Retina (tissue), 1 donor: Measurements from ENCODE around the gene PHLDA1.
A peak's percentile ranks its signal among the peaks of the same experiment; 100 is the strongest.

Experiments used
- DNase-seq: peaks from one replicate; pipeline ENCODE4 v3.0.0-alpha.2; 2016

PHLDA1 gene

DNA sequence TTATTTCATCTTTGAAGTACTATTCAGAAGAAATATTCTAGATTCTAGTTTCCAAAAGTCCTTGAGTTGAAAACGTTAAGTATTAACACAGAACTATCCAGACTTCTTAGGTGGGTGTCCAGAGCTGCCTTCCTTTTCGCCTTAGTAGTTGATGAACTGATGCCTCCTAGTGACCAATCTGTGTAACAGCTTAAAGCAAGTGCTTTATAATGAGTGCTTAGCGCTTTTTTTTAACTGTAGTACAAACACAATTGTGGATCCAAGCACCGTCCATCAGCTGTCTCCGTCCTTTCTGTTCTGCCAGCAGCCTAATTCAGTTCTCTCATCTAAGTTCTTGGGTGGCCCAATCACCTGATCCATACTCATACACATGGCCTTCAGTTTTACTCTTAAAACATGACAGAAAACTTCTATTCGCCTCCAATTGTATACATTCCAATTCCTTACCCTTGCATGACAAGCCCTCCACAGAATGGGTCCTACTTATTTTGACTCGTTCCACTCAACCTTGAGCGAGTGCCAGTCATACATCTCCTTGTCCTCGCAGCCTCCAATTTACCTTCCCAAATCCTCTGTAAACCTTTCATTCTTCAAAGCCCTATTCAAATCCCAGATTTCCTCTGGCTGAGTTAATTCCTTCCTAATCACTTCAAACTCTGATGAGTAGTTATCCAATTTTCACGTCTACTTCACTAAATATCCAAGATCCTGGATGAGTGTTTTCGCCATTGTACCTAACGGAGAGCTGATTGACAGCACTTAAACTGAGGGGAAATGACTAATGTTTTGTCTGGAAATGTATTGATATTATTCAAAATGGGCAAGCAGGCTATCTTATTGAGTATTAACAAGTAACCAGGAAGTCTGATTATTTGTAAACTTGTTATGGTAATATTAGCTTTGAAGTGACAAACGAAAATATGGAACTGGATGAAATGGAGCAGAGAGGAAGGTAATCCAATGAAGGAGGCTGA is 5.8 kb upstream of the PHLDA1 start:
- peak; percentile 59 for DNase-seq

DNA sequence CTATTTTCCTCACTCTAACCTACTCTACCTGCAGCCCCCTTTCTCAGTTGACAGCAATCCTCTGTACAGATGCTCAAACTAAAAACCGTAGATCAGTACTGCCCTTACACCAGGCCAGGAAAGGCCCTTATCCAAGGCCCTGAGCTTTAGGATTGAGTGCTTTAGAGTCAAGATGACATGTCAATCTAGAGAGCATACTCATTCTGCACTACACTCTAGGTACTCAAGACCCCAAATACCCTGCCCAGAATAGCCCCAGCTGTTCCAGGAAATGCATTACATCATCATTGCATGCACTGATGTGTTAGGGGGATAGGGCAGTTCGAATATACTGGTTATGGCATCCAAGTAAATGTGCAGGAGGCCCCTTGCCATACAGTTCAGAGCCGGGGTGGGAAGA is 3.5 kb upstream of the PHLDA1 start:
- DNase-seq: no peak

- no peak for DNase-seq
Observed at GRCh38 chr12:76033081-76034011, 1.8 kb upstream of the PHLDA1 start.

DNA sequence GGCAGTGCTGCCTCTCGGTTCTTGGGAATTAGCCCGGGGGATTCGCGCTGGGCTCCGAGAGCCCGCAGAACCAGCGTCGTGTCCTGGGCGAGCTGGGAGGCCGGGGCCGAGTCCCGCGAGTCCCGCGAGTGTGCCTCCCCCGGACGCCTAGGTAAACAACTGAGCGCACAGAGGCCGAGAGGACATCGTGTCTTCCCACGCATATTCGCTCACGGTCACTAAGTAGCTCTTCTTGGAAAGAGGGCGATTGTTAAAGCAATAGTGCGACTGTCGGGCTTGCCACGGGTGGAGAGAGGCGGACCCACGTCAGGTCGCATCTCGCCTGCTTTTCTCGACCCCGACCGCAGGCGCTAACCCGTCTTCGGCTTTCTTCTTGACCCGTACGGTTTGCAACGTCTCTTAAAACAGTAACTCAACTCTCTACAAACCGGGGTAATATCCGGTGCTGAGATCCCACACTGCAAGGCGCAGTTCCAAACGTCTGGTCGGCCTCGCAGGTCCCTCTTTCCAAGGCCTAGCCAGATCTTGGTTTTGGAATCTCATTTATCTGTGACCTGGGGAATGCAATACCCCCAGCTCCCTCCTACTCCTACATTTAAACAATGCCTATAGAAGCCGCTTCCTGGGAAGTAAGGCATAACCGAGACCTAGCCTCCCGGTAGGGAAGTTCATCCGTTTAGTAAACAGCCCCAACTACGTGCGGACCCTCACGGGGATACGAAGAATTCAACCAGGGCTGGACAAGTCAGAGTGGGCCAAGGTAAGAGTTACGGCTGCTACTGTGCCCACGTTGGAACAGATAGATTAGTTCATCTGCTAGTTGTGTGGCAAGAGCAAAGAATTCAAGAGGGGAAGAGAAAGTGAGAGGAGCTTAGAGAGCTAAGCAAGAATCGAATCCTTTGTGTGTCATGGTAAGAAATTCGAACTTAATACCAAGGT is 736 bp upstream of the PHLDA1 start:
- no peak for DNase-seq

- DNase-seq: no peak
Observed at GRCh38 chr12:76031081-76031413, 529 bp downstream of the PHLDA1 start.

DNA sequence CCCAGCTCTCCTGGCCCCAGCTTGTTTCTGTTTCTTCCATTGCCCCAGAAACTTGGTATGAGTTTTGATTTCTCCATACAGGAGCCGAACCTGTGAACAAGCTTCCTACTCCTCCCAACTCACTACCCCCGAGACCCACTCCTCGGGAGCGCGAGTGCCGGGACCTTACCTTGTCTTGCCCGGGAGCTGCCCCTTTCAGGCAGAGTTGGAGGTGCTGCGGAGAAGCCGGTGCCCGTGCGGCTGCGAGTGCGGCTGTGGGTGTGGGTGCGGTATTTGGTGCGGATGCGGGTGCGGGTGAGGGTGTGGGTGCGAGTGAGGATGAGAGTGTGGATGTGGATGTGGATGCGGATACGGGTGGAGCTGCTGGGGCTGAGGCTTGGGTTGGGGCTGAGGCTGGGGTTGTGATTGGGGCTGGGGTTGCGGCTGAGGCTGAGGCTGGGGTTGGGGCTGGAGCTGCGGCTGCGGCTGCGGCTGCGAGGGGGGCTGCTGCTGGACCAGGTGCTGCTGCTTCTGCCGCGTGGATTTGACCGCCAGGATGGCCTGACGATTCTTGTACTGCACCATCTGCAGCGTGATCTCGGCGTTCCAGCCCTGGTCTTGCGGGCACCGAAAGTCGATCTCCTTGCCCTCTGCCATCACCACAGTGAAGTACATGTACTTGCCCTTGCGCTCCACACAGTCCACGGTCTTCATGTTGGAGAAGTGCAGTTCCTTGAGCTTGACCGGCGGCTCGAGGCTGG is 1.1 kb downstream of the PHLDA1 start:
- DNase-seq: no peak

DNA sequence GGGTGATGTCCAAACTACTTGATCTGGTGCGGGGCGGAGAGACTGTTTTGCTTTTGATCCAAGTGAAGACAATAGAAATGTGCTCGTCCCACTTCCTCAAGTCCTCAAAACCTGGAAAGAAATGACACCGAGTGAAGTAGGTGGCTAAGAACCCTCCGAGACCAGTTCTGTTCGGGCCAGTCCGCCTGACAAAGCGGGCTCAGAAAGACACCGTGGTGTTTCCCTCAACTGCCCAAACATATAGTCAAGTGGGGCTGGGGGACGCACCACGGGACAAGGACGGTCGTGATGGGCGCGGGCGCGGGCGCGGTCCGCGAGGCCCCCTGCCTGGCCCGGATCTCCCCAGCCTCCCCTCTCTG is 1.6 kb downstream of the PHLDA1 start:
- DNase-seq: peak; percentile 80

DNA sequence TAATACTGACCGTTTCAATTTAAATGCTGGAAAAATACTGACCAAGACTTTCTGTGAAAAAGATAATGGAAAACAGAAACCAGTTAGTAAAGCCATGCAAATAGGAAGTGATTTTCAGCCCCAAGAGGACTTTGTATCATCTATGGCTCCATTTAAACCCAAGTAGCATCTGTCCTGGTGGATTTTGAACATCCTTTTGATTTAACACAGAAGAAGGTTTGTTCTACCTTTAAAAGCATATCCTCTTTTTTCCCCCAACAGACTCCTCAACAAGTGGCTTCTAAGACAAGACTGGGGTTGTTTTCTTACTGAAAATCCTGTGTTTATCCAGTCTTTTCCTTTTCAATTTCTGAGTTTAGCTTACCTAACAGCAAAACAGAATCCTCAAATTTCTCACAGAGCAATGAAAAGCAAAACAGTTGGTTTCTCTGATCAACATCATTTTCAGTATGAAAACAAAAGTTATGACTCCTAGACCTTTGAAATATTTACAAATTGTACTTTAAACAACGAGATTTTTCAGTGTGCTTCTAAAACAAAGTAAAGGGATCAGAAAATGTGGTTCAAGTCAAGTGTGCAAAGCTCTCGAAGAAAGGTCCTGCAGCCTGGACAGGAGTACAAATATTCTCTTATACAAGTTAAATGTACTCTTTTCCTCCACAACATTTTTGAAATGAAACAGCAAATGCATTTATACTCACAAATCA is 2.9 kb downstream of the PHLDA1 start:
- no peak for DNase-seq

- no peak for DNase-seq
Observed at GRCh38 chr12:76026643-76027063, 4.9 kb downstream of the PHLDA1 start.

GRCh38 chr12:76025601-76026575 is 5.7 kb downstream of the PHLDA1 start:
- DNase-seq: no peak

- DNase-seq: no peak
Observed at GRCh38 chr12:76024942-76025600, 6.5 kb downstream of the PHLDA1 start.

DNA sequence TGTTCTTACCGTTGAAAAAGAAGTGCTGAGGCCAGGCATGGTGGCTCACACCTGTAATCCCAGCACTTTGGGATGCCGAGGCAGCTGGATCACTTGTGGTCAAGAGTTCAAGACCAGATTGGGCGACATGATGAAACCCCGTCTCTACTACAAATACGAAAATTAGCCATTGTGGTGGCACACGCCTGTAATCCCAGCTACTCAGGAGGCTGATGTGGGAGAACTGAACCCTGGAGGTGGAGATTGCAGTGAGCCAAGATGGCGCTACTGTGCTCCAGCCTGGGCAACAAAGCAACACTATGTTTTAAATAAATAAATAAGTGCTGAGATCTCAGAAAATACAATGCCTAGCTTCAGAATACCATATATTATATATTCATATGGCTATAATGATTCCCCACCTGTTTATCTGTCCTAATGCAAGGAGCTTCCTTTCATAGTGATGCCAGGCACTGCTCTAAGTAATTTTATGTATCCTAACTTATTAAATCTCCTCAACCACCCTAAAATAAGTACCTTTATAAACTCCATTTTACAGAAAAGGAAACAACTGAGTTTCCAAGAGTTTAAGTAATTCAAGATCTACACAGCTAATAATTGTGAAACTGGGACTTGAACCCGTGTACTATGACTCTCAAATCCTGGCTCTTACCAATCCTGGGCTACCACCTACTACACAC is 7.3 kb downstream of the PHLDA1 start:
- no peak for DNase-seq

DNA sequence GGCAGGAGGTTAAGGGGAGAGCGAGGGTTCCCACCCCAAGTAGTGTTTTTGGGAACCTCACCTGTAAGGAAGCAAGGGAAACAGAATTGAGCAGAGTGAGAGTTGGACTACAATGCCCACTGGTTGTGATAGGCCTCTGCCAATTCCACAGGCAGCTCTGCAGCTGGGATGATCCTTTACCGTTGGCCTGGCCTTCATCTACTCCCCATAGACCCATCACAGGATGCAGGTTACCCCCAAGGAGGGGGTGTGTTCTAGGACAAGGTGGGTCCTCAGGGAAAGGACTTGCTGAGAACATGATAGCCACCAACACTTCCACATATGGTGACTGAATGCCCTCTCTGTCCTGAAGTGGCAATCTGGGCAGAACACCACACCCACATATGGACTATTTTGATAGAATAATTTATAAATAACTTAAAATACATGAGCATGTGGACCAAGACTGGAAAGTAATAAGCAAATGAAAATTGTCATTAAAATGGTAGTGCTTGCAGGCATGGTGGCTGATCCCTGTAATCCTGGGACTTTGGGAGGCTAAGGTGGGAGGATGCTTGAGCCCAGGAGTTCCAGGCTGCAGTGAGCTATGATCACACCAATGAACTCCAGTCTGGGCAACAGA is 8.4 kb downstream of the PHLDA1 start:
- DNase-seq: no peak

DNA sequence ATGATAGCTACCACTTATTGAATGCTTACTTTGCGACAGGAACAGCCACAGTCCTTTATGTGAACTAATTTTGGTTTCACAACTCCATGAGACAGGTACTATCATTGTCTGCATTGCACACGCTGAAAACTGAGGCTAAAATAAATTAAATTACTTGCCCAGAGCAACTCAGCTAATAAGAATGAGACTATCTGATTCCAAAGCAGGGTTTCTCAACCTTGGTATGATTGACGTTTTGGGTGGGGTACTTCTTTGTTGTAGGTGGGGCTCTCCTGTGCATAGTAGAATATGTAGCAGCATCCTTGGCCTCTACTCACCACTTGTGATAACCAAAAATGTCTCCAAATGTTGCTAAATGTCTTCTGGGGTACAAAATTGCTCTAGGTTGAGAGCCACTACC is 9.1 kb downstream of the PHLDA1 start:
- DNase-seq: no peak

GRCh38 chr12:76020731-76021672 is 10.6 kb downstream of the PHLDA1 start:
- DNase-seq: no peak

- no peak for DNase-seq
Observed at GRCh38 chr12:76020281-76020680, 11.3 kb downstream of the PHLDA1 start.

- no peak for DNase-seq
Observed at GRCh38 chr12:76018672-76019071, 12.9 kb downstream of the PHLDA1 start.
